H1 (cell line): ENCODE results near the gene TMEM229B. TPM values are rescaled to one million over a fixed set of nuclear protein-coding genes. Genes with fewer than 3 reads are reported as not detected.

Experiments used
- CTCF ChIA-PET: fragments of 300-600 bp; sonication (Branson Sonifier 250); formaldehyde crosslinking; loops from one replicate; lab custom pipeline; 2021; ENCODE audit not compliant: partially characterized antibody; lab: Charles Lee
- POLR2A ChIA-PET: fragments of 300-600 bp; sonication (Branson Sonifier 250); formaldehyde crosslinking; loops from one replicate; lab custom pipeline; 2021; ENCODE audit warnings: inconsistent platforms; ENCODE audit not compliant: partially characterized antibody; lab: Charles Lee
- DNase-seq, 2 experiments: peaks; one replicate each; pipeline versions ENCODE4 v3.0.0 to v3.0.0-alpha.2; 2010 to 2022; ENCODE audit warnings: low spot score in 2 of 2, low read depth in 1 of 2, mixed read lengths in 1 of 2
- FAIRE-seq: peaks from 2 replicates; lab custom pipeline; 2011; peaks lifted over from hg19 to GRCh38; lab: Jason Lieb, UNC
- H2AFZ ChIP-seq: 2 replicates; pipeline ENCODE4 v1.8.1; 2012; ENCODE audit warnings: low read length, inconsistent platforms
- H2AK5ac ChIP-seq: 2 replicates; pipeline ENCODE4 v1.6.1; 2013; ENCODE audit warnings: low read depth, low read length
- H2BK120ac ChIP-seq: replicated peaks from 2 replicates; pipeline ENCODE3; 2013; ENCODE audit warnings: low read depth, low read length, inconsistent platforms
- H2BK12ac ChIP-seq: 2 replicates; pipeline ENCODE4 v1.6.1; 2013; ENCODE audit warnings: low read depth, low read length
- H2BK15ac ChIP-seq: 2 replicates; pipeline ENCODE4 v1.6.1; 2013; ENCODE audit warnings: low read length
- H2BK20ac ChIP-seq: 2 replicates; pipeline ENCODE4 v1.6.1; 2013; ENCODE audit warnings: low read length
- H2BK5ac ChIP-seq: 2 replicates; pipeline ENCODE4 v1.6.1; 2013; ENCODE audit warnings: low read depth, low read length
- H3K14ac ChIP-seq: 2 replicates; pipeline ENCODE4 v1.6.1; 2013; ENCODE audit warnings: inconsistent platforms; ENCODE audit not compliant: insufficient read length
- H3K18ac ChIP-seq: 2 replicates; pipeline ENCODE4 v1.6.1; 2013; ENCODE audit warnings: low read length; ENCODE audit errors: extremely low read depth
- H3K23ac ChIP-seq: 2 replicates; pipeline ENCODE4 v1.6.1; 2013; ENCODE audit warnings: inconsistent platforms; ENCODE audit not compliant: insufficient read length
- H3K23me2 ChIP-seq: 2 replicates; pipeline ENCODE4 v1.6.1; 2013; ENCODE audit warnings: low read depth, low read length
- H3K27ac ChIP-seq: 2 replicates; pipeline ENCODE4 v1.6.1; 2011; ENCODE audit warnings: low read depth, low read length, inconsistent platforms
- H3K27me3 ChIP-seq, 4 experiments: replicated peaks in 1 of 4; 1 replicate in 1 of 4; 2 replicates in 3 of 4; pipeline versions ENCODE4 v1.6.1 to v1.8.1; 2011 to 2013; ENCODE audit warnings: low read length in 3 of 4, mild to moderate bottlenecking in 3 of 4, inconsistent platforms in 2 of 4, mixed read lengths in 2 of 4, moderate library complexity in 1 of 4; ENCODE audit not compliant: control insufficient read depth in 3 of 4, insufficient read depth in 3 of 4; ENCODE audit errors: extremely low read depth in 1 of 4
- H3K36me3 ChIP-seq, 4 experiments: 2 replicates each; pipeline versions ENCODE4 v1.6.1 to v1.8.1; 2011 to 2013; ENCODE audit warnings: mild to moderate bottlenecking in 4 of 4, low read length in 3 of 4, moderate library complexity in 2 of 4, control low read depth in 1 of 4, inconsistent platforms in 1 of 4; ENCODE audit not compliant: insufficient read depth in 4 of 4, control insufficient read depth in 2 of 4
- H3K4ac ChIP-seq: replicated peaks from 2 replicates; pipeline ENCODE3; 2013; ENCODE audit warnings: low read length, low read depth, mixed read lengths, inconsistent platforms; ENCODE audit not compliant: insufficient read length
- H3K4me1 ChIP-seq, 4 experiments: replicated peaks in 1 of 4; 1 replicate in 1 of 4; 2 replicates in 3 of 4; pipeline versions ENCODE4 v1.6.1 to v1.8.1; 2011 to 2013; ENCODE audit warnings: low read length in 3 of 4, inconsistent platforms in 2 of 4, mixed read lengths in 1 of 4; ENCODE audit not compliant: insufficient read depth in 4 of 4, control insufficient read depth in 3 of 4
- H3K4me2 ChIP-seq, 2 experiments: 2 replicates each; pipeline versions ENCODE4 v1.6.1 to v1.8.1; 2011 to 2013; ENCODE audit warnings: low read depth in 2 of 2, low read length in 2 of 2, control low read depth in 1 of 2, inconsistent platforms in 1 of 2, mild to moderate bottlenecking in 1 of 2; ENCODE audit not compliant: insufficient read depth in 1 of 2
- H3K4me3 ChIP-seq, 4 experiments: fragments of 200-600, 300-600 bp in 1 of 4; sonication (generic), shearing (Covaris generic), sonication (Bioruptor Twin) in 1 of 4; 2 replicates each; pipeline versions ENCODE4 v1.5.1 to v1.8.1; 2011 to 2016; ENCODE audit warnings: low read length in 4 of 4, low read depth in 3 of 4, control low read depth in 2 of 4, inconsistent platforms in 2 of 4, mild to moderate bottlenecking in 2 of 4, mixed read lengths in 1 of 4, moderate library complexity in 1 of 4; ENCODE audit not compliant: insufficient read depth in 2 of 4; ENCODE audit errors: extremely low read depth in 1 of 4
- H3K56ac ChIP-seq: replicated peaks from 2 replicates; pipeline ENCODE3; 2013; ENCODE audit warnings: low read depth, mild to moderate bottlenecking, mixed read lengths, low read length, inconsistent platforms; ENCODE audit not compliant: insufficient read length
- H3K79me1 ChIP-seq: 2 replicates; pipeline ENCODE4 v1.6.1; 2013; ENCODE audit warnings: low read depth, low read length, control low read depth
- H3K79me2 ChIP-seq, 2 experiments: 2 replicates each; pipeline versions ENCODE4 v1.6.1 to v1.8.1; 2012 to 2013; ENCODE audit warnings: low read length in 2 of 2, mild to moderate bottlenecking in 2 of 2, inconsistent platforms in 1 of 2; ENCODE audit not compliant: insufficient read depth in 2 of 2, control insufficient read depth in 1 of 2
- H3K9ac ChIP-seq, 4 experiments: replicated peaks in 1 of 4; 1 replicate in 1 of 4; 2 replicates in 3 of 4; pipeline versions ENCODE4 v1.6.1 to v1.8.1; 2011 to 2013; ENCODE audit warnings: low read depth in 3 of 4, low read length in 3 of 4, control low read depth in 2 of 4, mild to moderate bottlenecking in 2 of 4, moderate library complexity in 2 of 4, inconsistent platforms in 1 of 4; ENCODE audit errors: extremely low read depth in 1 of 4
- H3K9me3 ChIP-seq, 2 experiments: 2 replicates each; pipeline versions ENCODE4 v1.6.1 to v1.8.1; 2012 to 2013; ENCODE audit warnings: mild to moderate bottlenecking in 2 of 2, moderate library complexity in 2 of 2, control low read depth in 1 of 2, inconsistent platforms in 1 of 2, low read depth in 1 of 2, low read length in 1 of 2, mixed read lengths in 1 of 2; ENCODE audit not compliant: insufficient read depth in 2 of 2
- H4K20me1 ChIP-seq, 2 experiments: replicated peaks in 1 of 2; 2 replicates each; pipeline versions ENCODE3 to v1.8.1; 2011 to 2013; ENCODE audit warnings: inconsistent platforms in 2 of 2, low read length in 2 of 2, mild to moderate bottlenecking in 1 of 2; ENCODE audit not compliant: insufficient read depth in 2 of 2, control insufficient read depth in 1 of 2
- H4K5ac ChIP-seq: 2 replicates; pipeline ENCODE4 v1.6.1; 2013; ENCODE audit warnings: low read length, low read depth, mixed read lengths, inconsistent platforms; ENCODE audit not compliant: insufficient read length
- H4K8ac ChIP-seq: 2 replicates; pipeline ENCODE4 v1.8.0; 2013; ENCODE audit warnings: mild to moderate bottlenecking, moderate library complexity, low read length, inconsistent platforms; ENCODE audit not compliant: insufficient read depth; ENCODE audit errors: extremely low read depth
- H4K91ac ChIP-seq: replicated peaks from 2 replicates; pipeline ENCODE3; 2013; ENCODE audit warnings: low read length, mixed read lengths, inconsistent platforms; ENCODE audit not compliant: insufficient read length
- CEBPB ChIP-seq: IDR thresholded peaks from 2 replicates; pipeline ENCODE4 v1.6.1; 2012; ENCODE audit warnings: low read depth, low read length
- EZH2 ChIP-seq: fragments of 200-600 bp; sonication (generic); IDR thresholded peaks from 2 replicates; pipeline ENCODE4 v1.7.1; 2012; ENCODE audit warnings: low read depth, mild to moderate bottlenecking, moderate library complexity, low read length, inconsistent platforms; ENCODE audit not compliant: severe bottlenecking
- KDM4A ChIP-seq: IDR thresholded peaks from one replicate; pipeline ENCODE4 v1.7.1; 2012; ENCODE audit warnings: low read depth, mild to moderate bottlenecking, moderate library complexity, low read length, inconsistent platforms; ENCODE audit not compliant: severe bottlenecking
- PHF8 ChIP-seq: fragments of 200-600 bp; sonication (generic); conservative IDR thresholded peaks from 2 replicates; pipeline ENCODE4 v1.7.1; 2012; ENCODE audit warnings: low read depth, mild to moderate bottlenecking, inconsistent platforms, low read length, moderate library complexity
- POLR2AphosphoS5 ChIP-seq: IDR thresholded peaks from 2 replicates; pipeline ENCODE4 v1.6.1; 2011; ENCODE audit warnings: low read depth, low read length
- POU5F1 ChIP-seq: IDR thresholded peaks from 2 replicates; pipeline ENCODE4 v1.6.1; 2011; ENCODE audit warnings: low read depth, mild to moderate bottlenecking, low read length, moderate library complexity
- RBBP5 ChIP-seq: IDR thresholded peaks from 2 replicates; pipeline ENCODE4 v1.7.1; 2012; ENCODE audit warnings: low read depth, mild to moderate bottlenecking, inconsistent platforms, low read length, moderate library complexity, borderline replicate concordance
- SAP30 ChIP-seq: fragments of 300-600 bp; sonication (generic); IDR thresholded peaks from 2 replicates; pipeline ENCODE4 v1.7.1; 2012; ENCODE audit warnings: low read length, moderate library complexity, mild to moderate bottlenecking, inconsistent platforms; ENCODE audit not compliant: insufficient read depth, insufficient replicate concordance
- SP1 ChIP-seq: IDR thresholded peaks from 2 replicates; pipeline ENCODE4 v1.6.1; 2011; ENCODE audit warnings: low read depth, low read length
- TCF12 ChIP-seq: IDR thresholded peaks from 2 replicates; pipeline ENCODE4 v1.6.1; 2011; ENCODE audit warnings: low read depth, mild to moderate bottlenecking, low read length
- ZNF274 ChIP-seq: IDR thresholded peaks from 2 replicates; pipeline ENCODE4 v1.7.0; 2012; ENCODE audit warnings: low read length, borderline replicate concordance; ENCODE audit errors: extremely low read depth
- WGBS, 2 experiments: shearing (Covaris generic) in 1 of 2; methylation state at CpG; one replicate each; pipeline versions ENCODE4 v1.1.6 to v1.1.7; 2013 to 2015; ENCODE audit warnings: low lambda C conversion rate in 2 of 2, mixed read lengths in 2 of 2, inconsistent platforms in 1 of 2, low coverage in 1 of 2, missing lambda C conversion rate in 1 of 2; ENCODE audit not compliant: insufficient replicate concordance in 2 of 2, insufficient coverage in 1 of 2, insufficient read length in 1 of 2; ENCODE audit errors: extremely low coverage in 1 of 2, missing lambda C conversion rate in 1 of 2; 5-methylcytosine and 5-hydroxymethylcytosine counted together
- polyA plus RNA-seq, 7 experiments: library from polyadenylated mRNA; depleted of rRNA in 3 of 7; stranded (reverse) in 5 of 7; unstranded in 2 of 7; fragments of >200 nt in 5 of 7; fragments of 200-250 nt in 2 of 7; gene quantifications; 1 replicate in 5 of 7; 2 replicates in 1 of 7; 4 replicates in 1 of 7; pipeline versions ENCODE4 v1.2.1 to v1.2.3, GENCODE V29; 2011 to 2013; ENCODE audit warnings: missing spikeins in 2 of 7, mixed read lengths in 2 of 7
- total RNA-seq: library from RNA; stranded (reverse); fragmentation: NEBNext Ultra II Directional; extraction: Animal tissue kit (Norgen Biotek cat#: 25700); gene quantifications from 2 replicates; pipeline ENCODE4 v1.2.1, GENCODE V29; 2021

Gene TMEM229B
- total and polyA plus RNA-seq, 2 of the 8 experiments (the other 6 are each of a cell fraction or from before 2014, with no cell fraction given) = 0.73 to 0.85 TPM

DNA sequence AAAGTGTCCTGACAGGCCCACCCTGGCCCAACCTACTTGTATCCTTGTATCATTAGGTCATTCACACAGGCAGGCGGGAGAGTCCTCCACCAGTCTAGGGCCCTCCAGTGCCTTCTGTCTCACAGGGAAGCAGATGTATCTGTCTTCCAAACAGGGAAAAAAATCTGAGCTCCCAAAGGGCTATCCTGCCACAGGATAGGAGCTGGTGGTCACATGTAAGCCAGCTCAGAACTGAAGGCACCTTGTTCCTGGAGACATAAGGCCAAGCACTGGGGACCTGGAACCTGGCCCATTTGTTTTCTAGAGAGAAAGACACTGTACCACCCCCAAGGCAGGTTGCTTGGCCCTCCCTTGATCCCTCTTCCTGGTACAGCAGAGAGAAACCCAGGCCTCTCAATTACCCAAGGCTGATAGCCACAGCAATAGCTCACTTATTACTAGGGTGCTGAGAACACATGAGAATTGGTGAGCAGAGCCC is 25.1 kb upstream of the TMEM229B start:
- Histone ChIP-seq H2BK20ac (no peak overlapping the region), H3K36me3 (no peaks in the 10 kb centered on the region), H3K79me1 (no peaks in the 10 kb centered on the region), H4K5ac (no peak overlapping the region), H2AFZ (no peak overlapping the region), H3K27ac (no peak overlapping the region), H3K9me3 (no peaks in the 10 kb centered on the region), H3K27me3 (peaks cover 7 to 43% (median 32%) of the 10 kb centered on the region in 4 experiments), H3K4me2 (peak overlapping the region in 1 of 2 experiments; percentile 54; a peak in 2 of 4 replicates), H3K56ac (no peak overlapping the region), H2BK15ac (no peak overlapping the region), H4K91ac (no peak overlapping the region), H3K23ac (no peak overlapping the region), H2AK5ac (no peak overlapping the region), H3K4me3 (no peak overlapping the region), H3K79me2 (no peaks in the 10 kb centered on the region), H4K8ac (0 out of 2 replicates have a peak overlapping the region, but pooled peaks have one; percentile 45), H3K14ac (no peak overlapping the region), H3K18ac (no peak overlapping the region), H3K4ac (no peak overlapping the region), H2BK5ac (no peak overlapping the region), H4K20me1 (peaks cover 0 to 2% of the 10 kb centered on the region in 2 experiments), H3K23me2 (peaks cover 5% of the 10 kb centered on the region; the same call in 1 of the 2 replicates), H3K4me1 (peaks cover 2 to 8% (median 3%) of the 10 kb centered on the region in 4 experiments; a peak in 4 of 7 replicates), H2BK120ac (no peak overlapping the region), H2BK12ac (0 out of 2 replicates have a peak overlapping the region, but pooled peaks have one; percentile 46), H3K9ac (no peak overlapping the region)
- DNase-seq (no peak), FAIRE-seq (no peak)
- no peak for TF ChIP-seq PHF8
- TF ChIP-seq KDM4A = no peak
- no peak for TF ChIP-seq RBBP5
- TF ChIP-seq POU5F1 = no peak
- TF ChIP-seq EZH2 = no peak
- no peak for TF ChIP-seq TCF12
- TF ChIP-seq CEBPB = no peak
- TF ChIP-seq ZNF274 = no peak
- no peak for TF ChIP-seq SAP30
- no peak for TF ChIP-seq POLR2AphosphoS5
- TF ChIP-seq SP1 = no peak
- CTCF ChIA-PET = interaction anchor here (0.7 to 43.6 kb wide), 15 partner anchors 9 to 191 kb away, joined by 3 to 924 read pairs (median 4); partner anchors contain the start of genes PLEKHH1 and RDH11
- WGBS, 2 experiments = 83% methylated on average over 1 of the region's 1 CpG; no CpG with 5 or more reads in 1 of the 2 experiments
- POLR2A ChIA-PET = interaction anchor here (0.9 to 2.4 kb wide), 2 partner anchors 10 to 82 kb away, joined by 3 to 5 read pairs; no protein-coding TSS in a partner anchor
